Stimulated activated CD4-positive, alpha-beta T cell treated with anti-CD3 and anti-CD28 coated beads, Interleukin-12 subunit alpha, Interleukin-12 subunit beta, amount 100 ng/mL, for 4 hours (primary cell): ENCODE results near the gene SELENOO.

Experiments used
- DNase-seq: peaks from one replicate; pipeline ENCODE4 v3.0.0-alpha.2; 2020

Gene SELENOO

DNA sequence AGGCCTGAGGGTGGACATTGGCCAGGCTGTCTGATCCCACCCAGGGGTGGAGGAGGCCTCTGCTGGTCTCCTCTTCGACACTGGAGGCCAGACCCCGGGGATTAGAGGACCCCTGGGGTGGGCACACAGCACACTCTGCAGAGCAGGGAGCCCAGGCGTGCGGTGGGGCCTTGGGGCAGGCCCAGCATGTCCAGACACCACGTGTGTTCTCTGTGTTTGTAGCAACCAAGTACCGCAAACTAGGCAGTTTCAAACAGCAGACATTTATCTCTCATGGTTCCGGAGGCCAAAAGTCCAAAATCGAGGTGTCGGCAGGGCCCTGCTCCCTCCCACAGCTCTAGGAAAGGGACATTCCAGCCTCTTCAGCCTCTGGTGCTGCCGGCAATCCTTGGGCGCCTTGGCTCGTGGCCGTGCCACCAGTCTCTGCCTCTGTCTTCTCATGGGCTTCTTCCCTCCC is 28.8 kb upstream of the SELENOO start:
- DNase-seq = no peak

DNA sequence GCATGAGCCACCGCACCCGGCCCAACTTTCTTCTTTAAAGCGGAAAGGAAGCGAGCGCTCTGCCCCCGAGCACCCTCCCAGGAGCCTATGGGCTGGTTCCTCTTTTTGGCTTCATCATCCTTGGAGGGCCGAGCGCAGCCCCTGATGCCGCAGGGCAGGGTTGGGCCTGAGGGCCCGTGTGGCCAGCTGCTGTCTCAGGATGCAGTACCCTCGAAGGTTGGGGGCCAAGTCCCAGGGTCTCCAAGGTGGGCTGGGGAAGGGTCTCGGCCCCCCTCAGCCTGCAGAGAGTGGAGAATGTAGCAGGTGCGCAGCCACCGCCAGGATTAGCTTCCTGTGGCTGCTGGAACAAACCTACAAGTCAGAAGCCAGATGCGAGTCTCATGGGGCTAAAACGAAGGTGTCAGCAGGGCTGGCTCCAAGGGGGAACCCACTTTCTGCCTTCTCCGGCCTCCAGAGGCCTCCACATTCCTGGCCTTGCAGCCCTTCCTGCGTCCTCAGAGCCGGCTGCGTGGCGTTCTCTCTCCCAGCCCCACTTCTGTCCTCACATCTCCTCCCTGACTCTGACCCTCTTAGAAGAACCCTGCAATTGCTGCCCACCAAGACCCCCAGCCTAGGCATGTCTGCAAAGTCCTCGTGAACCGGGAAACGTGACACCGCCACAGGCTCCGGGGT is 27.4 kb upstream of the SELENOO start:
- no peak for DNase-seq

DNA sequence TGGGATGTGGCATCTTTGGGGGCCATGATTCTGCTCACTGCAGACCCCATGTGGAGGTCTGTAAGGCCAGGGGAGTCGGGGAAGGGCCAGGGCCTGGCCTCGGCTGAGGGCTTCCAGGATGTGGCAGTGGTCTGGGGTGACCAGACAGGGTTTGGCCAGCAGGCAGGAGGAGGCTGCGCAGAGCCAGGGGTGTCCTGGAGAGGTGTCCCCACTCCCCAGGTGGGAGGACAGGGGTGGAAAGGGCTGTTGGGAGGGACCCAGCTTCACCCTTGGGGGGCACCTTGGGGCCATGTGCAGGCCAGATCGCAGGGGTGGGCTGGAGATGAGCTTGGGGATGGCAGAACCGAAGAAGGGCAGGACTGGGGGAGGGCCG is 26.8 kb upstream of the SELENOO start:
- DNase-seq = no peak

DNA sequence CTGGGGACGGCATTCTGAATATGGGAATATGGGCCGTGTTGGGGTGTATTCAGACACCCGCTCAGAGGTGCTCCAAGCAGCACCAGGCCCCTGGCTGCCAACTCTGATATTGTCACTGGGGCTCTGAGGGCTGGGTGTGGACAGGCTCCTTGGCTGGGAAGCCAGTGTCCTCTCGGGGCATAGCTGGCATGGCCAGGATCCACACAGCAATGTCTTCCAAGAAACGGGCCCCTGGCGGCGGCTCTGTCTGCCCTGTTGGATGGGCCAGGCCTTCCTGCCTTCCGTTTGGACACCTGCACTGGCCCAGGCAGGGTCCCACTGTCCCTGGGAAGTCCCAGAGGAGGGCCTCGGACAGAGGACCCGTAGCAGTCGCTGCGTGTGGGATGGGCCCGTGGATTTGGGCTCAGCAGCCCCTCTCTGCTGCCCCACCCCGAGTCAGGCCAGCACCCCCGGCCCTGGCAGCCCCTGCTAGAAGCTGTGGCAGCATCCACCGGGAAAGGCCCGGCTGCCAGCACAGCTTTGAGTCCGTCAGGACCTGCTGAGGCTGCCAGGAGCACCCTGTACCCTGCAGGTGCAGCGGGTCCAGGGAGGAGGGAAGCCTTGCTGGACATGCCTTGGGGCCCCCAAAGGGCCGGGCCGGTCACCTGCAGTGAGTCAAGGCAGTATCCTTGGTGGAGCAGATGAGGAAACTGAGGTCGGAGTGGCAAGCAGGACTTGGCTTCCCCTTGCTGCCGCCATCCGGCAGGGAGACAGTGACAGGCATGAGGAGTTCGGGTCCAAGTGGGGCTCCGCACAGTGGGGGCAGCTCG is 26.2 kb upstream of the SELENOO start:
- DNase-seq = no peak

DNA sequence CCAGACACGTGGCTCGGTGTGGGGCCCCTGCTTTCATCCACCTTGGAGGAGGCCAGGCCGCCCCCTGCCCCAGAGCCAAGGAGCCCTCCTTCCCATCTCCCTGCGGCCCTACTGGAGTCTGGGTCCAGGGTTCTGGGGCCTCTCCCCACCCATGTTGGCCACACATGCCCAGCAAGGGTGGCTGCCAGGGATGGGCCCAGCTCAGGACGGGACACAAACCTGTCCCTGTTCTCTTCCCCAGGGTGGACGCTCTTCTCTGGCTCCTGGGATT is 25.7 kb upstream of the SELENOO start:
- no peak for DNase-seq

DNA sequence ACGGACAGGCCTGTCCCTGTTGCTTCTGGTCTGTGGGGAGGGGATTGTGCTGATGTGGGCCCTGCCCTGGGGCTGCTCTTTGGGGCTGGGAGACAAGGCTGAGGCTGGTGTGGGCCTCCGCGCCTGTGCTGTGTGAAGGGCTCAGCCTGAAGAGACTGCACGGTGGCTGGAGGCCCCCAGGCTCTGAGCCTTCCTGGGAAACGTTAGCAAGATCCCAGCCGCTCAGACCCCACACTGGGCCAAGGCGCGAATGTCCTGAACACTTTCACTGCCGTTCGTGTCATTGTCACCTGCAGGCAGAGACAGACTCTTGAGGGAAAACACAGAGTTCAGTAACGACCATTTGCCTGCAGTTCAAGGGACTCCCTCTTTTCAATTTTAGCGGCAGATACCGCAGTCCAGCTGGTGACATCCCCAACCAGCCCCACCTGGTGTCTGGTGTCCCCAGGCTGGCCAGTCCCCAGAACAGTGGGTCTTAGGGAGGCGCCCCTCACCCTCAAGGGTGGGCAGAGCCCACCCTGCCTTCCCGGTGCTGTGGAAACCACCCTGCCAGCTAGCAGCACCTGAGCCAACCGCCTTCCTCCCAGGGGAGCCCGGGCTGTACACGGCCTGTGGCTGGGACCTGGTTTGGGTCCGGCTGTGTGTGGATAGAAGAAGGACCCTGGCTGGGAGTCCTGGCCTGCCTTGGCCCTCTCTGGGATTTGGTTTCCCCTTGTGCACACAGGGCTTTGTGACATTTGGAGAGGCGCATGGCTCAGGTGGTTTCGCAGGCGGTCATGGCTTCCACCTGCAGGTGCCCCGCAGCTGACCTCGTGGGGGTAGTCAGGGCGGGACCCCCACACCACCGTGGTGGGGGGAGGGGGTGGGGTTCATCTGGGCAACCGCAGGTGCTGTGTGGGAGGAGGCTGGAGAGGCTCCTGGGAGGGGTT is 24.6 kb upstream of the SELENOO start:
- DNase-seq = no peak

DNA sequence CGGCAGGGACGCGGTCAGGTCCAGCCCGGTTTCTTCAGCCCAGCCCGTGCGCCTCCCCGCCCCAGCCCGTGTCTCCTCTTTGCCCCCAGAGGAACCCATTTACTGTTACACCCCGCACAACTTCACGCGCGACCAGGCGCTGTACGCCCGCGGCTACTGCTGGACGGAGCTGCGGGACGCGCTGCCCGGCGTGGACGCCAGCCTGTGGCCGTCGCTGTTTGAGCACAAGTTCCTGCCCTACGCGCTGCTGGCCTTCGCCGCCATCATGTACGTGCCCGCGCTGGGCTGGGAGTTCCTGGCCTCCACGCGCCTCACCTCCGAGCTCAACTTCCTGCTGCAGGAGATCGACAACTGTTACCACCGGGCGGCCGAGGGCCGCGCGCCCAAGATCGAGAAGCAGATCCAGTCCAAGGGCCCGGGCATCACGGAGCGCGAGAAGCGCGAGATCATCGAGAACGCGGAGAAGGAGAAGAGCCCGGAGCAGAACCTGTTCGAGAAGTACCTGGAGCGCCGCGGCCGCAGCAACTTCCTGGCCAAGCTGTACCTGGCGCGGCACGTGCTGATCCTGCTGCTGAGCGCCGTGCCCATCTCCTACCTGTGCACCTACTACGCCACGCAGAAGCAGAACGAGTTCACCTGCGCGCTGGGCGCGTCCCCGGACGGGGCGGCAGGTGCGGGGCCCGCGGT is 23.8 kb upstream of the SELENOO start:
- no peak for DNase-seq

GRCh38 chr22:50177537-50178470 is 23.0 kb upstream of the SELENOO start:
- no peak for DNase-seq

- no peak for DNase-seq
These were observed 22.3 kb upstream of the SELENOO start for GRCh38 chr22:50178471-50178864.

GRCh38 chr22:50178871-50179869 is 21.6 kb upstream of the SELENOO start:
- DNase-seq = no peak

- no peak for DNase-seq
These were observed 20.7 kb upstream of the SELENOO start for GRCh38 chr22:50179937-50180726.

DNA sequence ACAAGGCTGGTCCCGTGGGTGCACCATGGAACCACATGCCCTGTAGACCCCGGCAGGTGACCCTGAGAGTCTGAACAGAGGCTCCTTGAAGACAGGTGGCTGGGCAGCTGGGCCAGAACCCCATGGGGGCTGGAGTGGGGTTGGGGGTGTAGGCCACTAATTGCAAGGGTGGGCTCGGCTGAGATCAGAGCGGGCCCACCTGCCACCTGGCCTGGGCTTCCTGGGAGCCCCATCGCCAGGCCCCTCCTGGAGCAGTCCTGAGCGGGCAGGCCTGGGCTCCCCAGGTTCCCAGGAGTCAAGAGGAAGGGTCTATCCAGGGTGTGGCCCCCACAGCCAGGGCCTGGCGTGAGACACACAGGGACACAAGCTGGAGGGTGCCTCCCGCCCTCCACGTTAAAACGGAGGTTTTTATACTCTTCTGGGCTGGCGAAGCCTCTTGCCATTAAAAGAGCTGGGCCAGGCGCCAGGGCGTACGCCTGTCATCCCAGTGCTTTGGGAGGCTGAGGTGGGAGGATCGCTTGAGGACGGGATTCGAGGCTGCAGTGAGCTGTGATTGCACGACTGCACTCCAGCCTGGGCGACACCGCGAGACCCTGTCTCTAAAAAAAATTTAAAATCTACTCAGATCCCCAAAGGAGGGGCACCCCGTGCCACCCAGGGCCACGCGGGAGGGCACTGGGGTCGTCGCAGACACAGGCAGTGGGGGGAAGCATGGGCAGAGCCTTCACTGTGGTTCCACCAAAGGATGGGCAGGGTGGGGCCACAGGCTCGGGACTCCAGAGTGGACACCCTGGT is 19.9 kb upstream of the SELENOO start:
- DNase-seq = no peak

GRCh38 chr22:50182176-50183081 is 18.4 kb upstream of the SELENOO start:
- DNase-seq = no peak

DNA sequence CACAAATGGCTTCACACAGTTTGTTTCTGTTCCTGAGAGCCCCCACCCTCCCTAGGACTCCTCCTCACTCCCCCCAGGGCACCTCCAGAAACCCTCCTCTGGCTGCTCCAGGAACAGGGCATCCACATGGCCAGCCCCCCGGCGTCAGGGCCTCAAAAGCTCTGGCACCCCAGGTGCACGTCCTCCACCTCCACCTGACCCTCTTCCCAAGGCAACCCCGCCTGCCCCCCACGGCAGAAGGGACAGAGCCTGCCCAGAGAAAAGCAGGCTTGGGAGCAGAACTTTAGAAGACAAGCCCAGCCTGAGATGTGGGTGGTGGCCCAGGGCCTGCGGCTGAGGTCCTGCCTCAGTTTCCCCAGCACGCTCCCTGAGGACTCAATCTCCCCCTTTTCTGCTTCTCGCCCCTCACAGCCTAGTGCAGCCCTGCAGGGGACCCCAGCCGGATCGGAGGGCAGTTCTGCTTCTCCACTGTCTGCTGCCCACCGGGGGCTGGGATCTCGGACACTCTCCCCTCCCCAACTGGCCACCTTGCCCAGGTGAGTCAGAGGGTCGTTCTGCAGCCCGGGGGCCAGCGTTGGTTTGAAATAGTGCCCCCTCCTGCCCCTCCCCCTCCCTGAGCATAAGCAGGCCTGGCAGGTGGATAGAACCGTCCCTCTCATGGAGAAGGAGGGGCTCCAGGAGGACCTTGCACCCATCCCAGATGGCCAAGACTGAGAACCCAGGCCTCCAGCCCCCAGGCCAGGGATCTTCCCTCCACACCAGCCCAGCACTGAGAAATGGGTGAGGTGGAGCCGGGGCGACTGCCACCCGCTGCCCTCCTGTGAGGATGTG is 17.5 kb upstream of the SELENOO start:
- DNase-seq = no peak

DNA sequence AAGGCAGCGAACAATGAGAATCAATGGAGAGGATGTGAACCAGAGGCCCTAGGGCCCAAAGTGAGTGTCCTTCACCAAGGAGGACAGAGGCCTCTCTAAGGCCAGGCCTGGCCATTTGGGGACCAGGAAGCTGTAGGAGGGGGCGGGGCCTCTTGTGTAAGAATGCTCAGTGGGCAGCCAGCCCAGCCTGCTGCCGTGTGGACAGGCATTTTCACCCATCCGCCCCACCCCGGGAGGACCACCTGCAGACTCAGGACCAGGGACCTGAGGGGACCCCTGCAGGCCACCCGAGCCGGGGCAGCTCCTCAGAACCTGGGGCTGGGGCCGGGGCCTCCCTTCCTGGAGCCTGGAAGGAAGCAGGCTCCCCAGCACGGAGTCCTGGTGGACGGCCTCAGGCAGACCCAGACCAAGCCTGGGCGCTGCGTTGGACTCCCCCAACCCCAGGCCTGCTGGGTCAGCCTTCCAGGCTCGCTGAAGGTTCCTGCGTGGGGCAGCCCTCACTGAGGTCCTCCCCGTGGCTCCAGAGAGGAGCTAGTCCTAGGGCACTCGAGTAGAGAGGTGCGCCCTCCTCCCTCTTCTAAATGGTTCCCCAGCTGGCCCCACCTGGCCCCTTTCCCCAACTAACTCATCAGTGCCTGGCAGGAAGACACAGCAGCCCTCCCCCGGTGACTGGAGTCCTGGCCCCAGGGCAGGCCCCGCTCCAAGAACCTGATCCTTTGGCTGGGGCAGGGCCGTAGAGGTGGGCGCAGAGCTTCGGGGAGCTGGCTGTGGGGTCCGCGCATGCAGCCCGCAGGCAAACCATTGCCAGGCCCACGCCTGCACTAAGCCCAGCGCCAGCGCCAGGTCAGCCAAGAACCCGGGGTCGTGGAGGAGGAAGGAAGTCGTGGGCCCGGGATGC is 16.6 kb upstream of the SELENOO start:
- DNase-seq = no peak

DNA sequence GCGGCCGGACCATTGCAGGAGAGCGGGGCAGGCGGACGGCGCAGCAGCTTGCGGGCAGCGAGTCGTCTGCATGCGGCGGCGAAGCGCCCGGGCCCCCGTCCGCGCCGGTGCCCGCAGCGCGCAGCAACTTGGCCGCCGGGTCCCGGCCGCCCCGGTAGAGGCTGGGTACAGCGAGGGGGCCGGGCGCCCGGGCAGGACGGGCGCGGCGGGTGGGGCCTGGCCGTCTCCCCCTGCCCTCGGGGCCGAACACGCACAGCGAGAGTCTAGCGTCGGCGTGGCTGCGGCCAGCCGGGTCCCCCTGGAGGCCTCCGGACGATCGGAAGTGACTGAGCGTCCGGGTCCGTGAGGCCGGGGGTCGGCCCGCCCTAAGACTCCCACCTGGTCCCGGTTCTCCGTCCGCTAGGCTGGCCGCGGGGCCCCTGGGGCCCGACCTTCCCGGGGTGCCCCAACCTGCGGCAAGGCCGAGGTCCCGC is 15.9 kb upstream of the SELENOO start:
- no peak for DNase-seq
